GM12878 (cell line): ENCODE data around the gene NEXN.

Source experiments
- TF ChIP-seq, protein P1 (sequence below), 3 experiments: IDR thresholded peaks in 2 of 3; conservative IDR thresholded peaks in 1 of 3; 2 replicates each; pipeline ENCODE4 v1.5.1; 2011; ENCODE audit warnings: low read depth in 3 of 3, low read length in 3 of 3, mild to moderate bottlenecking in 3 of 3, control low read depth in 2 of 3, moderate library complexity in 2 of 3, inconsistent platforms in 1 of 3, mixed read lengths in 1 of 3; ENCODE audit not compliant: control insufficient read depth in 2 of 3, insufficient read depth in 1 of 3; ENCODE audit errors: extremely low read depth in 1 of 3
- TF ChIP-seq, protein P2 (sequence below): IDR thresholded peaks from 2 replicates; pipeline ENCODE4 v1.6.1; 2012; ENCODE audit warnings: low read depth, low read length, improper control_type of control experiment

DNA sequence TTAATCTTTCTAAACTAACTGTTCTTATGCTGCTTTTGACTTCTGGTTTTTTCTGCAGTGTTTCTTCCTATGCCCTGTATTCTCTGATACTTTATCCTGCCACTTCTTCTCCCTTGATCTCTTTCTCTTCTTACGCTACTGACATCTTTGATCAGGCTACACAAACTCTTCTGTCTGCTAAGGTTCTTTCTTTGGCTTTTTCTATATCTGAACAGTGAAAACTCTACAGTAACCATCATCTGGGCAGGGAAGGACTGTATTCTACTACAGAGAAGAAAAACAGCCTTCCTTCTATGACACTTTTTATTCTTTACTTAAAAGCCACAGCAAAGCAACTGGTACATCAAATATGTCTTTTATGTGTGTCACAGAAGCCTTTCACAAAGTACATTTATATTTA lies 7.4 kb upstream of the NEXN start:
- TF ChIP-seq, protein P1, sequence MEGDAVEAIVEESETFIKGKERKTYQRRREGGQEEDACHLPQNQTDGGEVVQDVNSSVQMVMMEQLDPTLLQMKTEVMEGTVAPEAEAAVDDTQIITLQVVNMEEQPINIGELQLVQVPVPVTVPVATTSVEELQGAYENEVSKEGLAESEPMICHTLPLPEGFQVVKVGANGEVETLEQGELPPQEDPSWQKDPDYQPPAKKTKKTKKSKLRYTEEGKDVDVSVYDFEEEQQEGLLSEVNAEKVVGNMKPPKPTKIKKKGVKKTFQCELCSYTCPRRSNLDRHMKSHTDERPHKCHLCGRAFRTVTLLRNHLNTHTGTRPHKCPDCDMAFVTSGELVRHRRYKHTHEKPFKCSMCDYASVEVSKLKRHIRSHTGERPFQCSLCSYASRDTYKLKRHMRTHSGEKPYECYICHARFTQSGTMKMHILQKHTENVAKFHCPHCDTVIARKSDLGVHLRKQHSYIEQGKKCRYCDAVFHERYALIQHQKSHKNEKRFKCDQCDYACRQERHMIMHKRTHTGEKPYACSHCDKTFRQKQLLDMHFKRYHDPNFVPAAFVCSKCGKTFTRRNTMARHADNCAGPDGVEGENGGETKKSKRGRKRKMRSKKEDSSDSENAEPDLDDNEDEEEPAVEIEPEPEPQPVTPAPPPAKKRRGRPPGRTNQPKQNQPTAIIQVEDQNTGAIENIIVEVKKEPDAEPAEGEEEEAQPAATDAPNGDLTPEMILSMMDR (IDR thresholded peaks at IDR 0.05 in 2 of 3, conservative IDR thresholded peaks at IDR 0.05 in 1 of 3; ENCODE audit: control insufficient read depth in 2 of 3, extremely low read depth in 1 of 3, insufficient read depth in 1 of 3, low read depth in 3 of 3, low read length in 3 of 3), result no peak
- TF ChIP-seq, protein P2, sequence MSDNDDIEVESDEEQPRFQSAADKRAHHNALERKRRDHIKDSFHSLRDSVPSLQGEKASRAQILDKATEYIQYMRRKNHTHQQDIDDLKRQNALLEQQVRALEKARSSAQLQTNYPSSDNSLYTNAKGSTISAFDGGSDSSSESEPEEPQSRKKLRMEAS, result no peak
